WERI-Rb-1 (cell line): ENCODE results near the gene PDLIM5.

Experiments
- DNase-seq: peaks from one replicate; pipeline ENCODE4 v3.0.0-alpha.2; 2020
- H3K27ac ChIP-seq: fragments of 250-450 bp; sonication (Bioruptor Pico); 2 replicates; pipeline ENCODE4 v1.5.1; 2020; ENCODE audit warnings: mild to moderate bottlenecking, moderate library complexity
- H3K27me3 ChIP-seq: fragments of 250-450 bp; sonication (Bioruptor Pico); 2 replicates; pipeline ENCODE4 v1.5.1; 2021; ENCODE audit warnings: mild to moderate bottlenecking, low read depth, moderate library complexity; ENCODE audit not compliant: insufficient read depth, severe bottlenecking
- H3K36me3 ChIP-seq: fragments of 250-450 bp; sonication (Bioruptor Pico); 2 replicates; pipeline ENCODE4 v1.5.1; 2020; ENCODE audit warnings: mild to moderate bottlenecking, moderate library complexity
- H3K4me3 ChIP-seq: 2 replicates; pipeline ENCODE4 v1.5.1; 2011; ENCODE audit warnings: low read depth, mild to moderate bottlenecking, control low read depth, low read length
- H3K9me3 ChIP-seq: fragments of 250-450 bp; sonication (Bioruptor Pico); 2 replicates; pipeline ENCODE4 v1.5.1; 2021; ENCODE audit warnings: mild to moderate bottlenecking, moderate library complexity; ENCODE audit not compliant: severe bottlenecking
- CTCF ChIP-seq: IDR thresholded peaks from 2 replicates; pipeline ENCODE4 v1.5.1; 2011; ENCODE audit warnings: low read depth, mild to moderate bottlenecking, control low read depth, inconsistent platforms, low read length

Gene PDLIM5

DNA sequence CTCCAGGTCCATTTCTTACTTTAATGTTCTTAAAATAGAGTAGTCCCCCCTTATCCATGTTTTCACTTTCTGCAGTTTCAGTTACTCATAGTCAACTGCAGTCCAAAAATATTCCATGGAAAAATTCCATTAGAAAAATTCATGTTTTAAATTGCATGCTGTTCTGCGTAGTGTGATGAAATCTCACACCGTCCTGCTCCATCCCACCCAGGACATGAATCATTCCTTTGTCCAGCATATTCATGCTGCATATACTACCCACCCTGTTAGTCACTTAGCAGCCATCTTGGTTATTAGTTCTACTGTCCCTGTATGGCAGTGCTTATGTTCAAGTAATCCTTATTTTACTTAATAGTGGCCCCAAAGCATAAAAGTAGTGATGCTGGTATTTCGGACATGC is 5.4 kb upstream of the PDLIM5 start:
- TF ChIP-seq CTCF = no peak
- no peaks in the 10 kb centered on the region for H3K36me3 ChIP-seq
- H3K9me3 ChIP-seq = no peaks in the 10 kb centered on the region
- no peak for DNase-seq
- no peaks in the 10 kb centered on the region for H3K27me3 ChIP-seq
- H3K4me3 ChIP-seq = no peak overlapping the region
- no peak overlapping the region for H3K27ac ChIP-seq

GRCh38 chr4:94447754-94448411 is 3.9 kb upstream of the PDLIM5 start:
- no peak for DNase-seq
- no peak for TF ChIP-seq CTCF
- H3K27me3 ChIP-seq = no peaks in the 10 kb centered on the region
- no peaks in the 10 kb centered on the region for H3K9me3 ChIP-seq
- H3K27ac ChIP-seq = no peak overlapping the region
- H3K36me3 ChIP-seq = peaks cover 4% of the 10 kb centered on the region; the same call in 1 of the 2 replicates
- no peak overlapping the region for H3K4me3 ChIP-seq

- no peak overlapping the region for H3K4me3 ChIP-seq
- peaks cover 4% of the 10 kb centered on the region; the same call in 1 of the 2 replicates for H3K36me3 ChIP-seq
- H3K27ac ChIP-seq = no peak overlapping the region
- no peak for TF ChIP-seq CTCF
- DNase-seq = no peak
- H3K9me3 ChIP-seq = no peaks in the 10 kb centered on the region
- H3K27me3 ChIP-seq = no peaks in the 10 kb centered on the region
These were observed 2.8 kb upstream of the PDLIM5 start for GRCh38 chr4:94448815-94449375.

- no peak for TF ChIP-seq CTCF
- no peak for DNase-seq
- H3K4me3 ChIP-seq = peak overlapping the region; percentile 65
- H3K9me3 ChIP-seq = no peaks in the 10 kb centered on the region
- H3K27me3 ChIP-seq = no peaks in the 10 kb centered on the region
- no peak overlapping the region for H3K27ac ChIP-seq
- peaks cover 6% of the 10 kb centered on the region for H3K36me3 ChIP-seq
These were observed 569 bp upstream of the PDLIM5 start for GRCh38 chr4:94451051-94451694.

DNA sequence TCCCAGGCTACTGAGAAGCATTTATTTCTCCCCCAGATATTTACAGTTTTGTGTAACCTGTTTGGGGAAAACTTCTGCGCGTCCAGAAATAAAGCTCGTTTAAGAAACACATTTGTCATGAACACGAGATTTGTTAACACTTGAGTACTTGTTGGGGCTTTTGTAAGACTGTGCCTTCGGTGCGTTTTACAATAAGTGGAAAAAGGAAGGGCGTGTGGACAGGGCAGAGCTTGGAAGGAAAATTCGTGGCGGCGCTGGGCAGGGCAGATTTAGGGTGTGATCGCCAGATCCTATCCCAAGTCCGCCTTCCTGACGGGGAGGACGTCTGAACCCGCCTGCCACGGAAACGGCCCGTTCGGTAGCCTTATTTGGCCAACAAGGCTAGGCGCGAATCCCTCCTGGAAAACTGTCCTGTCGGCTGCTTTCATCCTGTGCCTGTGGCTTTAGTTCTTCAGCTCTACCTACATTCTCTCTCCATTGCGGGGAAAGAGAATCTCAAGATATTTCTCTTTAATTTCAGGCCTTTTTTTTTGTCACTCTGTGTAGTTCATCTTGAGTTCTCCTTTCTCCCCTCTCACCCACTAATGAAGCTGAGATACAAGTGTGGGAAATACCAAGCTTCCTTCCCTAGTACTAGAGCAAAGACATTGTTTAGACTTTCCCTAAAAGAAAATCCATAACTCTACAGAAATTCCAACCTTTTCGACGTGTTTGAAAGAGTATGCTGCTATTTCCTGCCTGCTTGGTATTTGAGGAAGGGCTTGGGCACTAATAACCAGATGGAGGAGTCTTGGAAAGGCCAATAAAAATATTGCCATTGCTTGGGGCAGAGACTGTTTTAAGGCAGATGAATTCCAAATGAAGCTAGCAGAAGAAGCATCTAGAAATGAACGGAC is 982 bp downstream of the PDLIM5 start:
- Histone ChIP-seq H3K4me3 (peak overlapping the region; percentile 65), H3K36me3 (peaks cover 8% of the 10 kb centered on the region), H3K27ac (peak overlapping the region; percentile 83), H3K9me3 (no peaks in the 10 kb centered on the region), H3K27me3 (no peaks in the 10 kb centered on the region)
- DNase-seq = peak; percentile 73
- no peak for TF ChIP-seq CTCF
